Smooth muscle cell (in vitro differentiated cells): ENCODE results near the gene SDHB. TPM values are rescaled to one million over a fixed set of nuclear protein-coding genes. Genes with fewer than 3 reads are reported as not detected.

Source experiments
- DNase-seq: peaks from one replicate; lab custom pipeline; 2025; ENCODE audit not compliant: unreplicated experiment; lab: John Stamatoyannopoulos, UW
- H2AFZ ChIP-seq: fragments of 200-600 bp; sonication (generic); 2 replicates; pipeline ENCODE4 v1.6.0; 2016; ENCODE audit warnings: antibody characterized with exemption, low read depth, mild to moderate bottlenecking
- H3F3A ChIP-seq: fragments of 200-600 bp; sonication (generic); 2 replicates; pipeline ENCODE4 v1.6.0; 2017; ENCODE audit warnings: antibody characterized with exemption, low read depth
- H3K27ac ChIP-seq: fragments of 200-600 bp; sonication (generic); 2 replicates; pipeline ENCODE4 v1.5.1; 2016; ENCODE audit warnings: low read depth, mild to moderate bottlenecking
- H3K27me3 ChIP-seq: fragments of 200-600 bp; sonication (generic); 2 replicates; pipeline ENCODE4 v1.6.1; 2016; ENCODE audit warnings: low read depth, mild to moderate bottlenecking
- H3K36me3 ChIP-seq: fragments of 200-600 bp; sonication (generic); 2 replicates; pipeline ENCODE4 v1.5.1; 2016; ENCODE audit warnings: low read depth
- H3K4me1 ChIP-seq: fragments of 200-600 bp; sonication (generic); 2 replicates; pipeline ENCODE4 v1.5.1; 2016; ENCODE audit warnings: low read depth
- H3K4me2 ChIP-seq: fragments of 200-600 bp; sonication (generic); 2 replicates; pipeline ENCODE4 v1.6.0; 2016; ENCODE audit warnings: mild to moderate bottlenecking
- H3K4me3 ChIP-seq: fragments of 200-600 bp; sonication (generic); 2 replicates; pipeline ENCODE4 v1.5.1; 2016; ENCODE audit warnings: mild to moderate bottlenecking
- H3K79me2 ChIP-seq: fragments of 200-600 bp; sonication (generic); 2 replicates; pipeline ENCODE4 v1.6.0; 2016; ENCODE audit warnings: low read depth, mild to moderate bottlenecking
- H3K9ac ChIP-seq: fragments of 200-600 bp; sonication (generic); 2 replicates; pipeline ENCODE4 v1.6.0; 2016; ENCODE audit warnings: low read depth
- H3K9me3 ChIP-seq: fragments of 200-600 bp; sonication (generic); replicated peaks from 2 replicates; pipeline ENCODE4 v1.5.1; 2016; ENCODE audit warnings: low read depth
- H4K20me1 ChIP-seq: fragments of 200-600 bp; sonication (generic); 2 replicates; pipeline ENCODE4 v1.6.0; 2016; ENCODE audit warnings: low read depth
- CTCF ChIP-seq: fragments of 200-600 bp; sonication (generic); IDR thresholded peaks from 2 replicates; pipeline ENCODE4 v1.5.1; 2017; ENCODE audit warnings: borderline replicate concordance, mild to moderate bottlenecking, antibody characterized with exemption; ENCODE audit not compliant: insufficient read depth, poor library complexity, severe bottlenecking
- WGBS: methylation state at CpG from one replicate; pipeline ENCODE4 v1.1.7; 2016; ENCODE audit warnings: low lambda C conversion rate; 5-methylcytosine and 5-hydroxymethylcytosine counted together
- polyA plus RNA-seq: library from polyadenylated mRNA; unstranded; fragments of >200 nt; fragmentation: Nextera tagmentation; extraction: Ambion mirVana; gene quantifications from 2 replicates; pipeline ENCODE4 v1.2.1, GENCODE V29; 2016
- total RNA-seq: library from RNA; depleted of rRNA; stranded (reverse); fragments of >200 nt; gene quantifications from 2 replicates; pipeline ENCODE4 v1.2.3, GENCODE V29; 2014

The SDHB gene
- total and polyA plus RNA-seq, 2 experiments from 2014 or later, result 123 to 174 TPM

GRCh38 chr1:16969057-16969611, 84.7 kb downstream of the SDHB start:
- peaks cover 8% of the 10 kb centered on the region for H3K4me1 ChIP-seq
- no peak overlapping the region for H3K4me3 ChIP-seq
- H4K20me1 ChIP-seq, result peaks cover 22% of the 10 kb centered on the region
- no peaks in the 10 kb centered on the region for H3K79me2 ChIP-seq
- WGBS, result 94% methylated on average over 13 of the region's 14 CpGs
- no peaks in the 10 kb centered on the region for H3K36me3 ChIP-seq
- no peaks in the 10 kb centered on the region for H3K9me3 ChIP-seq
- H3K27ac ChIP-seq, result no peak overlapping the region
- no peaks in the 10 kb centered on the region for H3K27me3 ChIP-seq
- H3F3A ChIP-seq, result peaks cover 11% of the 10 kb centered on the region
- H3K9ac ChIP-seq, result no peak overlapping the region
- H3K4me2 ChIP-seq, result no peak overlapping the region
- TF ChIP-seq CTCF, result no peak
- H2AFZ ChIP-seq, result no peak overlapping the region
- no peak for DNase-seq

Other genes starting within 250 kb of the SDHB start
- under 0.01 TPM in 2 replicates for gene RNU1-2, start 158.1 kb downstream of the SDHB start, total RNA-seq
- 4.2 and 6.4 TPM in 2 replicates for gene RNU1-2, start 158.1 kb downstream of the SDHB start, polyA plus RNA-seq
- gene CROCC, start 132.1 kb downstream of the SDHB start, total RNA-seq, result 7.8 and 24.0 TPM in 2 replicates
- 19.7 and 21.4 TPM in 2 replicates for gene CROCC, start 132.1 kb downstream of the SDHB start, polyA plus RNA-seq
- gene MFAP2, start 73.4 kb downstream of the SDHB start, total RNA-seq, result 307 and 325 TPM in 2 replicates
- gene MFAP2, start 73.4 kb downstream of the SDHB start, polyA plus RNA-seq, result 858 and 885 TPM in 2 replicates
- 16.0 and 27.7 TPM in 2 replicates for gene ATP13A2, start 42.1 kb downstream of the SDHB start, total RNA-seq
- gene ATP13A2, start 42.1 kb downstream of the SDHB start, polyA plus RNA-seq, result 42.3 and 64.3 TPM in 2 replicates
- not detected in 2 replicates for gene PADI2, start 65.4 kb upstream of the SDHB start, total RNA-seq
- not detected in 2 replicates for gene PADI2, start 65.4 kb upstream of the SDHB start, polyA plus RNA-seq
- gene PADI1, start 151.1 kb upstream of the SDHB start, total RNA-seq, result 1.7 TPM in 1 of 2 replicates, not detected in the other
- not detected in 2 replicates for gene PADI1, start 151.1 kb upstream of the SDHB start, polyA plus RNA-seq
- gene PADI3, start 195.1 kb upstream of the SDHB start, total RNA-seq, result not detected in 2 replicates
- gene PADI3, start 195.1 kb upstream of the SDHB start, polyA plus RNA-seq, result not detected in 2 replicates